GM19035 (cell line): Measurements from ENCODE around the gene FBXW9.
"Not testable (repeated sequence)": the region's sequence is repeated elsewhere in the genome, so short reads cannot be mapped to it uniquely, and the experiment has no call there.

Experiments used
- ATAC-seq: cut with Tn5 transposase; IDR thresholded peaks from one replicate; pipeline ENCODE4 v1.9.1; 2021; ENCODE audit not compliant: unreplicated experiment

The FBXW9 gene

GRCh38 chr19:12715929-12716328, 19.5 kb upstream of the FBXW9 start:
- no peak for ATAC-seq

DNA sequence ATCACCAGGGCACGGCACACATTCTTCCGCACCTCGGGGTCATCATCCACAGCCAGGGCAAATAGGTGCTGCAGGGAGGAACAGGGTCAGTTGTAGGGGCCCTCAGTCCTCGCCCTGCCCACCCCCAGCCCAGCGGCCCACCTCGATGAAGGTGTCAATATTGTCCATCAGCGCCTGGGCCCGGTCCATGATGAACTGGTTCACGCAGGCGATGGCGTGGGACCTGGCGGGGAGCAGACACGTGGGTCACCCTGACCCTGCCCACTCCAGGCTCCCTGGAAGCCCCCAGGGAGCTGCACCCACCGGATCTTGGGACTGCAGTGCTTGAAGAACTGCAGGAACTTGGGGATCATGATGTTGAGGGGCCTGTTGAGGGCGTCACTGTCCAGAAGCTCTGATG, 18.7 kb upstream of the FBXW9 start:
- ATAC-seq: no peak

DNA sequence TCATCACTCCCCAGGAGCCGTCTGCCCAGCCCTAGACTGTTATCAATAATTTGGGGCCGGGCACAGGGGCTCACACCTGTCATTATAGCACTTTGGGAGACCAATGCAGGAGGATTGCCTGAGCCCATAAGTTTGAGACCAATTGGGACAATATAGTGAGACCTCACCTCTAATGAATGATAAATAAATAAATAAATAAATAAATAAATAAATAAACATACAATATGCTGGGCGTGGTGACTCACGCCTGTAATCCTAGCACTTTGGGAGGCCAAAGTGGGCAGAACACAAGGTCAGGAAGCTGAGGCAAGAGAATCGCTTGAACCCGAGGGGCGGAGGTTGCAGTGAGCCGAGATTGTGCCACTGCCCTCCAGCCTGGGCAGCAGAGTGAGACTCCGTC, 16.9 kb upstream of the FBXW9 start:
- not testable (repeated sequence) for ATAC-seq

- ATAC-seq: not testable (repeated sequence)
Observed at GRCh38 chr19:12712077-12712476, 15.6 kb upstream of the FBXW9 start.

- ATAC-seq: no peak
Observed at GRCh38 chr19:12711187-12711586, 14.8 kb upstream of the FBXW9 start.

DNA sequence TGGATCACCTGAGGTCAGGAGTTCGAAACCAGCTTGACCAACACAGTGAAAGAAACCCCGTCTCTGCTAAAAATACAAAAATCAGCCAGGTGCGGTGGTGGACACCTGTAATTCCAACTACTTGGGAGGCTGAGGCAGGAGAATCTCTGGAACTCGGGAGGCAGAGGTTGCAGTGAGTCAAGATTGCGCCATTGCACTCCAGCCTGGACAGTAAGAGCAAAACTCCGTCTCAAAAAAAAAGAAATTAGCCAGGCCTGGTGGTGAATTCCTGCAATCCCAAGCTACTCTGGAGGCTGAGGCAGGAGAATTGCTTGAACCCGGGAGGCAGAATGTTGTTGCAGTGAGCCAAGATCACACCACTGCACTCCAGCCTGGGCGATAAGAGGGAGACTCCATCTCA, 12.2 kb upstream of the FBXW9 start:
- ATAC-seq: no peak

DNA sequence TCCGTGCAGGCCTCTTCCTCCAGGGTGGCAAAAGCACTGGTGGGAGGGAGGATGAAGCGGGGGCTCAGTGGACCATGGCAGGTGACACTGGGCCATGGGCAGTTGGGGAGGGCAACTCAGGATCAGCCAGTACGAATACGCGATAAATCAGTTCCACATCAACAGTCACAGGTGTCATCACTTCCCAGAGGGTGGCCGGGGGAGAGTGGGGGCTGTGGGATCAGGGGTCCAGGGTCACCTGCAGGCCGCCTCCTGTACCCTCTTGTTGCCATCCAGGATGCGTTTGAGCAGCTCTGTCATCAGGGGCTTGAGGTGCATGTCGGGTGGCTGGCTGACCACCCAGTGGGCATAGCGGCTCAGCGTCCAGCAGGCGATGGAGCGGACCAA, 9.9 kb upstream of the FBXW9 start:
- ATAC-seq: no peak

GRCh38 chr19:12705654-12706331, 9.4 kb upstream of the FBXW9 start:
- ATAC-seq: no peak

GRCh38 chr19:12705169-12705568, 8.7 kb upstream of the FBXW9 start:
- no peak for ATAC-seq

GRCh38 chr19:12703046-12703445, 6.6 kb upstream of the FBXW9 start:
- no peak for ATAC-seq

DNA sequence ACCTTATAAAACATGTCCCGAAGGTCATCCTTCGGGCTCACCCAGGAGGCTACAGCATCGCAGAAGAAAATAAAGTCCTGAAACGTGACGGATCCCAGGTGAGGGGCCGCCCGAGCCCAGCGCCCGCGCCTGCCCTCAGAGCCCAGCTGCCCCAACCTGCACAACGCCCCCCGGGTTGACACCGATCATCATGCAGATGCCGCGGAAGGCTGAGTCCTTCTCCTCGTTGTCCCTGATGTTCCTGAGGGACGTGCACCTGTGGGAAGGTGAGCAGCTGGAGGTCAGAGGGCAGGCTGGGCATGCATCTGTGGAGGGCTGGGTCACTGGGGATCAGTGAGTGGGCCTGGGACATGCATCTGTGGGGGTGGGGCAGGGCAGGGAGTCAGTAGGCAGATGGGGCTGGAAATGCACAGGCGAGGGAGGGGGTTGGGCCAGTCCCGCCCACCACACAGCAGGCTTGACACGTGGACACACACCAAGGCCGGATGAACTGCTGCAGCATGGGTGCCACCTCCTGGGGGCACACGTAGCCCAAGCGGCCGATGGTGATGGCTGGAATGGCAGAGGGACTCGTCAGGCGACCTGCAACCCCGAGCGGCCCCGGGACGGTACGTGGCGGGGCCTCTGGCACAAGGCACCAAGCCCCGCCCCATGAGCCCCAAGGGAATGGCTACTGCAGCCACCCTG, 5.3 kb upstream of the FBXW9 start:
- ATAC-seq: no peak

GRCh38 chr19:12698138-12698537, 1.7 kb upstream of the FBXW9 start:
- no peak for ATAC-seq

DNA sequence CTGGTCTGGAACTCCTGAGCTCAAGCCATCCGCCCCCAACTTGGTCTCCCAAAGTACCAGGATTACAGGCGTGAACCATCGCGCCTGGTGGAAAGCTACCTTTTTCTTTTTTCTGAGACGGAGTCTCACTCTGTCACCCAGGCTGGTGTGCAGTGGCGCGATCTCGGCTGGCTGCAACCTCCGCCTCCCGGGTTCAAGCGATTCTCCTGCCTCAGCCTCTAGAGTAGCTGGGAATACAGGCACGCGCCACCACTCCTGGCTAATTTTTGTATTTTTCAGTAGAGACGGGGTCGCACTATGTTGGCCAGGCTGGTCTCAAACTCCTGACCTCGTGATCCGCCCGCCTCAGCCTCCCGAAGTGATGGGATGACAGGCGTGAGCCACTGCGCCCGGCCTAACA, 994 bp upstream of the FBXW9 start:
- not testable (repeated sequence) for ATAC-seq

- peak; percentile 12 for ATAC-seq
Observed at GRCh38 chr19:12695997-12696365, 450 bp downstream of the FBXW9 start.

DNA sequence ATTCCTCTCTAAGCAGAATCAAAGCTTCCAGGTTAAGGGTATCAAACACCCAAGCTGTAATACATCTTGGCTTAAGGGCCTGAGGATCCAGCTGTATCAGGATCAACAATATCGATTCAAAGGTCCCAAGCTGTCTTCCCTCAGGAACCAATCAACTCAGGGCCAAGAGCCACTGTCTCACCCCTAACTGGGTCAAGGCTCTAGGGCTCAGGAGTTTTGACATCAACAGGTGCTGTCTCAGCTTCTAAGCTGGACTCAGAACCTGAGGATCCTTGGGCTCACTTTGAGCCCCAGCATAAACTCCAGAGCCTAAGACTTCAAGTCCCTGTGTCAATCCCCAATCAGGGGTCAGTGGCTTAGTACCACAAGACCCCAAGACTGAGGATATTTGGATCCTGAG, 917 bp downstream of the FBXW9 start:
- ATAC-seq: no peak

- ATAC-seq: no peak
Observed at GRCh38 chr19:12695096-12695495, 1.3 kb downstream of the FBXW9 start.

GRCh38 chr19:12694641-12695040, 1.8 kb downstream of the FBXW9 start:
- ATAC-seq: no peak

- no peak for ATAC-seq
Observed at GRCh38 chr19:12692960-12693359, 3.5 kb downstream of the FBXW9 start.

DNA sequence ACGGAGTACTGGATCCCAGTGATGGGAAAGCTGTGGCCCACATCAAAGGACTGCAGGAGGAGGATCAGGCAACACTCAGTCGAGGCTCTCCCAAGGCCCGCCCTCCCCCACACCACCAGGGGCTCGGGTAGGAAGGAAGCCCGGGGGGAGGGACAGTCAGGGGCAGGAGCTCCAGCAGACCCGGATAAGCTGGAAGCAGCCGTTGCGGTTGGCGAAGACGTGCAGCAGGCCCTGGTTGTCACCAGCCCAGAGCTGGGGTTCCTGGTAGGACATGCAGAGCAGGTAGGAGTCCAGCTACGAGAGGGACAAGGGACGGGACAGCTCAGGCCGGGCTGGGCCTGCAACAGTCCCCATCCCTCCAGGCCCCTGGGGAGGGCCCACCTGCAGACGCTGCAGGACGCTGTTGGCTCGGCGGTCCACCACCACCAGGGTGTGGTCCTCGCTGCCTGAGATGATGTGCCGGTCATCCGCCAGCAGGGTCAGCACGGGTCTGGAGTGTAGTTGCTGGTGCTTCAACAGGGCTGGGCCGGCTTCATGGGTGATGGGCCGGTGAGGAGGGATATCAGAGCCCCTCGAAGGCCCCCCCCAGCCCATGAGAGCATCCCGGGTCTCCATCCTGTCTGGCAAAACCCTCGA, 6.7 kb downstream of the FBXW9 start:
- no peak for ATAC-seq

DNA sequence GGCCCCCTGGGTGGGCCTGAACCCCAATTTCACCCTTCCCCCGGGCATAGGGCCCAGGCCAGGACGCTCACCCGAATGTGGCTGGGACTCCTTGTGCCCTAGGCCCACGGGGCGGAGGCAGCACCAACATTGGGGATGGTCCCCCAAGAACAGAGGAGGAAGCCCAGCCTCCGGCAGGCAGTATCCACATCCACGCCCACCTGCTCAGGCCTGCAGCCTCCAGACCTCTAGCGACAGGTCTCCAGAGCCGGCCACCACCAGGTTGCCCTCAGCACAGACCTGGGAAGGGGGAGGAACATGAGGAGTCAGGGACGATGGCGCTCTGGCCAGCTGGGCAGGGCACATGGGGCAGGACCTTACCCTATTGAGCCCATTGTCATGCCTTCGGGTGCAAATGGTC, 7.4 kb downstream of the FBXW9 start:
- no peak for ATAC-seq

DNA sequence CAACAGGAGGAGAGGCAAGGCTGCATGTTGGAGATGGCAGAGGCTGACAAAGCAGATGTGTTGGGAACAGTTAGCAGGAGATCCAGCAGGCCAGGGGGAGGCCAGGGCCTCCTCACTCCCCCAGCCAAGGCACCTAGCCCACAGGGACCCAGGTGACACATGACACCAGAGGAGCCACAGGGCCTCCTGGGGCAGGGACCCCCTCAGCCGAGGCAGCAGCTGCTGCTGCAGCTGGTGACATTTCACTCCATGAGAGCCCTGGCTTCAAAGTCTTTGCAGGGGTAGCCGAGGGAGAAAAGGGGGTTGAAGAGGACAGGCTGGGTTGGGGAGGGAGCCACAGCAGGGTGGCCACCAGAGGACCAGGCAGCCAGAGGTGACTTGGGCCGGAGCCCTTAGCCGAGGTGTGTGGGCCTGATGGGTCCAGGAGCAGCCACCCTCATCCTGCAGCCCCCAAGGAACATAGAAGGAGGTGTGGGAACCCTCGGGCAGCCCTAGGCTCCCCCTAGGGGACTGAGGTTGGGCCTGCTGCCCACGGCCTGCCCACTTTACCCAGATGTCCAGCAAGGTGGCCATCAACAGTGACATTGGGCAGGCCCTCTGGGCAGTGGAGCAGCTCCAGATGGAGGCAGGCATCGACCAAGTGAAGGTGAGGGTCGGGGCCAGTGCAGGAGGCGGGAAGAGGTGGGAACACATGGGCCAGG, 8.8 kb downstream of the FBXW9 start, which contains the start of gene GNG14:
Gene GNG14 (plus strand): TSS at position 503 of the 701 bp plus-strand sequence. CDS start 51 bp downstream, at position 554.
- ATAC-seq: no peak

GRCh38 chr19:12685831-12686230, 10.6 kb downstream of the FBXW9 start:
- no peak for ATAC-seq
